Activated B cell treated with CpG ODN at 0.5 μM for 24 hours (primary cell): Measurements from ENCODE around the gene FAT1. TPM values are rescaled to one million over a fixed set of nuclear protein-coding genes. Genes with fewer than 3 reads are reported as not detected.

Experiments used
- ATAC-seq: fragments of 200-7000 bp; cut with Tn5 transposase; one replicate; pipeline ENCODE4 v1.10.0; 2021; ENCODE audit warnings: low read depth, mild to moderate bottlenecking, moderate library complexity
- CTCF ChIA-PET: fragments of 350-600 bp; sonication (Branson Sonifier 250); formaldehyde crosslinking; loops from one replicate; lab custom pipeline; 2021; ENCODE audit warnings: antibody characterized with exemption; lab: Charles Lee
- POLR2A ChIA-PET: fragments of 350-600 bp; sonication (Branson Sonifier 250); formaldehyde crosslinking; loops from one replicate; lab custom pipeline; 2021; ENCODE audit warnings: antibody characterized with exemption; lab: Charles Lee
- DNase-seq: peaks from one replicate; pipeline ENCODE4 v3.0.0; 2022
- H3K27ac Mint-ChIP-seq: one replicate; pipeline ENCODE4 v1.8.0; 2020; ENCODE audit warnings: mixed read lengths
- H3K27me3 Mint-ChIP-seq: one replicate; pipeline ENCODE4 v1.8.0; 2021; ENCODE audit warnings: mixed read lengths
- H3K36me3 Mint-ChIP-seq: one replicate; pipeline ENCODE4 v1.8.0; 2021; ENCODE audit warnings: low read depth, mixed read lengths
- H3K4me1 Mint-ChIP-seq: one replicate; pipeline ENCODE4 v1.8.0; 2021; ENCODE audit warnings: mixed read lengths
- H3K4me3 Mint-ChIP-seq: one replicate; pipeline ENCODE4 v1.8.0; 2020; ENCODE audit warnings: mild to moderate bottlenecking, mixed read lengths
- H3K9me3 Mint-ChIP-seq: one replicate; pipeline ENCODE4 v1.8.0; 2020; ENCODE audit warnings: mixed read lengths
- intact Hi-C: fragments of 100-400 bp; cut with micrococcal nuclease; formaldehyde crosslinking; loops from one replicate; pipeline ENCODE4 v1.15.1; 2024
- total RNA-seq: library from RNA; stranded (reverse); gene quantifications from 2 replicates; pipeline ENCODE4 v1.2.3, GENCODE V29; 2022
- TF ChIP-seq, protein P1 (sequence below): fragments of 200-600 bp; IDR thresholded peaks from one replicate; pipeline ENCODE4 v1.8.0; 2022; ENCODE audit warnings: antibody characterized with exemption, mild to moderate bottlenecking

The FAT1 gene
- total RNA-seq, 1 donor from 2014 or later = not detected

DNA sequence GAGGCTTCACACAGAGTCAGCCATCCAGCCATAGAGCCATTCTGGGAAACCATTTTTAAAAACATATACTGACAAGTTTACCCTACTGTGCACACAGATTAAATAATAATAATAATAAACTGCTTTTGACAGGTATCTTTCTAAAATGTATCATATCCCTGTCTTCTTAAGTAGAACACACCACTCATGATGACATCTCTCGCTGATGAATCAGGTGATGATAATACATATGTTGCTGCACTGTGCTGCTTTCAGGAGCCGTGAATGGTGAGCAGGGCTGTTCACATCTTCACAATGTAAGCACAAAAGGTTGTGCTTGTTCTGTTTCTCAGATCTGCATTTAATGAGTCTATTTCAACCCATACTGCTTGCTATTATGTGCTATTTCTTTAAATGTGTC, 171.8 kb downstream of the FAT1 start:
- no peak for ATAC-seq
- ChIA-PET CTCF (no interaction called here), POLR2A (no interaction called here)
- no peak for DNase-seq
- H3K27me3 Mint-ChIP-seq = peaks cover 12% of the 10 kb centered on the region
- no peaks in the 10 kb centered on the region for H3K4me1 Mint-ChIP-seq
- peaks cover 2% of the 10 kb centered on the region for H3K9me3 Mint-ChIP-seq
- no peak overlapping the region for H3K4me3 Mint-ChIP-seq
- TF ChIP-seq, protein P1, sequence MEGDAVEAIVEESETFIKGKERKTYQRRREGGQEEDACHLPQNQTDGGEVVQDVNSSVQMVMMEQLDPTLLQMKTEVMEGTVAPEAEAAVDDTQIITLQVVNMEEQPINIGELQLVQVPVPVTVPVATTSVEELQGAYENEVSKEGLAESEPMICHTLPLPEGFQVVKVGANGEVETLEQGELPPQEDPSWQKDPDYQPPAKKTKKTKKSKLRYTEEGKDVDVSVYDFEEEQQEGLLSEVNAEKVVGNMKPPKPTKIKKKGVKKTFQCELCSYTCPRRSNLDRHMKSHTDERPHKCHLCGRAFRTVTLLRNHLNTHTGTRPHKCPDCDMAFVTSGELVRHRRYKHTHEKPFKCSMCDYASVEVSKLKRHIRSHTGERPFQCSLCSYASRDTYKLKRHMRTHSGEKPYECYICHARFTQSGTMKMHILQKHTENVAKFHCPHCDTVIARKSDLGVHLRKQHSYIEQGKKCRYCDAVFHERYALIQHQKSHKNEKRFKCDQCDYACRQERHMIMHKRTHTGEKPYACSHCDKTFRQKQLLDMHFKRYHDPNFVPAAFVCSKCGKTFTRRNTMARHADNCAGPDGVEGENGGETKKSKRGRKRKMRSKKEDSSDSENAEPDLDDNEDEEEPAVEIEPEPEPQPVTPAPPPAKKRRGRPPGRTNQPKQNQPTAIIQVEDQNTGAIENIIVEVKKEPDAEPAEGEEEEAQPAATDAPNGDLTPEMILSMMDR = no peak
- no peak overlapping the region for H3K27ac Mint-ChIP-seq
- no peaks in the 10 kb centered on the region for H3K36me3 Mint-ChIP-seq
- intact Hi-C loops = no loop called here

DNA sequence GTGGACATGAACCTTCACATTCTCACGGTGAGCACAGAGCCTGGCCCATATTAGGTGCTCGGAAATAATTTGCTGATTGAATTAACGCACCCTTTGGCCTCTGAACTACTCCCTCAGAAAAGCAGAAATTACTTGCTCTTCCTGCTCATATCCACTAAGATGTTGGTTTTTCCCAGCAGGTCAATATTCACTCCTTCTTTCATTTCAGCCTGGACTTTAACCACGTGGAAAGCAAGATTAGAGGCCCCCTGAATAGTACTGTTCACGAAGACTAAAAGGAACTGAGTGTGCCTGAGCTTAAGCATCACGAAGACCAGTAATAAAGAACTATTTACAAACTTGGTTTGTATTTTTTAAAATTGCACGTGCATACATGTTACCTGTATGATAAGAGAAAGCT, 178.2 kb downstream of the FAT1 start:
- no peaks in the 10 kb centered on the region for H3K4me1 Mint-ChIP-seq
- ChIA-PET CTCF (no interaction called here), POLR2A (no interaction called here)
- H3K9me3 Mint-ChIP-seq = peaks cover 5% of the 10 kb centered on the region
- intact Hi-C loops = no loop called here
- TF ChIP-seq, protein P1 = no peak
- no peaks in the 10 kb centered on the region for H3K27me3 Mint-ChIP-seq
- H3K36me3 Mint-ChIP-seq = no peaks in the 10 kb centered on the region
- no peak overlapping the region for H3K27ac Mint-ChIP-seq
- ATAC-seq (no peak), DNase-seq (no peak)
- no peak overlapping the region for H3K4me3 Mint-ChIP-seq

DNA sequence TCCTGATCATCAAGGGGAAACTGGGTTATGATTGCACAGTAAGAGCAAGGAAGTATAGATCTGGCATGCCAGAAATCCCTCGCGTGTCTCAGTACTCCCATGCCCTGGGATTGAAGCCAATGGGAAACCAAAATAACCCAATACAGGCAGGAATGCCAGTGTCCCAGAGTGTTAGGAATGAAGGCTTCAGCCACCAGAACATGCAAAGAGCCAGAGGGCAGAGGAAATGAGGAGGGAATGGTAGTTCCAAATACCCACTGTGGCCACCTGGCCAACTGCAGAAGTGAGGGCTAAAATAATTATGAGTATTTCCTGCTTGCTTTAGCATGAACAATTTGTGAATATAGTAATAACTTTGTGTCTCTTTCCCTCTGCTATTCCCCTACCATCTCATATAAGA, 180.4 kb downstream of the FAT1 start:
- Mint-ChIP-seq H3K36me3 (no peaks in the 10 kb centered on the region), H3K9me3 (peaks cover 5% of the 10 kb centered on the region), H3K4me1 (no peaks in the 10 kb centered on the region), H3K4me3 (no peak overlapping the region), H3K27me3 (no peaks in the 10 kb centered on the region), H3K27ac (no peak overlapping the region)
- intact Hi-C loops = no loop called here
- ChIA-PET CTCF (no interaction called here), POLR2A (no interaction called here)
- no peak for ATAC-seq
- DNase-seq = no peak
- TF ChIP-seq, protein P1 = no peak

DNA sequence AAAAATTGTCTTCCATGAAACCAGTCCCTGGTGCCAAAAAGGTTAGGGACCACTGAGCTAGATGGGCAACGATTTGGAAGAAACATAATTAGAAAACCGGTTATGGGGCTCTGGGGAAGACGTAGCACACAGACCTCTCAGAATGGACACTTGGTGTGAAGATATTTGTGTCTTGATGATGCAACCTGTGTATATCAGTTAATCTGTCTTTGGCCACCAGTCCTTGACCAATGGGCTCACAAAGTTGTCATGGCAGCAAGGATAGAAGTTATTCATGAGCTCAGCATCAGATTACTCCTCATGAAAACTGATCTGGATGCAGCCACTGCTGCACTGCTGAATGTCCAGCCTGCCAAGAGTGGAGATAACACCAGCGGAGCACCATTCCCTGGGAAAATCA, 181.9 kb downstream of the FAT1 start:
- no peak overlapping the region for H3K27ac Mint-ChIP-seq
- ATAC-seq (no peak), DNase-seq (no peak)
- H3K27me3 Mint-ChIP-seq = no peaks in the 10 kb centered on the region
- H3K36me3 Mint-ChIP-seq = no peaks in the 10 kb centered on the region
- ChIA-PET POLR2A (no interaction called here), CTCF (no interaction called here)
- intact Hi-C loops = no loop called here
- H3K4me1 Mint-ChIP-seq = no peaks in the 10 kb centered on the region
- H3K9me3 Mint-ChIP-seq = peaks cover 10% of the 10 kb centered on the region
- no peak overlapping the region for H3K4me3 Mint-ChIP-seq
- TF ChIP-seq, protein P1 = no peak

GRCh38 chr4:186537843-186538521, 185.7 kb downstream of the FAT1 start:
- CTCF ChIA-PET = no interaction called here
- intact Hi-C loops = no loop called here
- no peak for ATAC-seq
- Mint-ChIP-seq H3K27ac (no peak overlapping the region), H3K9me3 (peaks cover 8% of the 10 kb centered on the region), H3K4me3 (no peak overlapping the region), H3K36me3 (no peaks in the 10 kb centered on the region), H3K4me1 (no peaks in the 10 kb centered on the region), H3K27me3 (no peaks in the 10 kb centered on the region)
- TF ChIP-seq, protein P1 = no peak
- DNase-seq = no peak
- POLR2A ChIA-PET = no interaction called here

Other genes starting within 250 kb of the FAT1 start
- gene MTNR1A, start 168.3 kb downstream of the FAT1 start, total RNA-seq = not detected in 2 replicates